Right lobe of liver (tissue), 4 donors: Measurements from ENCODE around the gene RYR3.

Experiments used
- CTCF ChIP-seq, 4 donors: fragments of 200-600 bp in 3 of 4; fragments of 450-650 bp in 1 of 4; IDR thresholded peaks; one replicate each; pipeline versions ENCODE4 v1.5.1 to v1.8.0; 2016 to 2022; ENCODE audit warnings: antibody characterized with exemption in 4 of 4, mild to moderate bottlenecking in 2 of 4
- POLR2A ChIP-seq: fragments of 450-650 bp; IDR thresholded peaks from one replicate; pipeline ENCODE4 v1.6.1; 2017; ENCODE audit warnings: antibody characterized with exemption, mild to moderate bottlenecking
- donor health status: DM: no; HTN: no; CAD: no.
- donor health status: DM: no; HTN: no; CAD: no.
- donor health status: DM: no; HTN: yes; CAD: no.

- no peak for TF ChIP-seq POLR2A
- no peak for TF ChIP-seq CTCF (IDR thresholded peaks at IDR 0.05)
Measured at GRCh38 chr15:33296856-33297255, 13.9 kb upstream of the RYR3 start.
